Measurements from ENCODE around the gene INO80B. TPM values are rescaled to one million over a fixed set of nuclear protein-coding genes. Genes with fewer than 3 reads are reported as not detected.
"Not testable (repeated sequence)": the region's sequence is repeated elsewhere in the genome, so short reads cannot be mapped to it uniquely, and the experiment has no call there.

INO80B gene
- total RNA-seq, 1 donor from 2014 or later: 32.7 TPM

- H3K36me3 ChIP-seq: peaks cover 0 to 5% of the 10 kb centered on the region in 2 donors
Measured at GRCh38 chr2:74481961-74482800, 27.3 kb downstream of the INO80B start.

GRCh38 chr2:74482801-74483674, 28.2 kb downstream of the INO80B start, which contains the start of the genes CCDC142 and TTC31:
CCDC142 (minus strand) TSS chr2:74482998; CDS start chr2:74482837, 161 bp downstream.
TTC31 (plus strand) TSS chr2:74483081; CDS start chr2:74483096, 15 bp downstream.
- Histone ChIP-seq H3K27ac (peak within 1 kb of the TSS; percentile 87), H3K27me3 (no peaks in the 10 kb centered on the region), H3K4me1 (peaks cover 35% of the 10 kb centered on the region), H3K36me3 (no peaks in the 10 kb centered on the region), H3K9me3 (no peaks in the 10 kb centered on the region), H3K4me3 (peak within 1 kb of the TSS; percentile 75 to 79)
- intact Hi-C loops (cut with DNase I): loop anchor here (2.0 to 10.0 kb wide), 2 partner anchors 104 to 748 kb away; partner anchors contain the start of gene TPRKB
- DNase-seq (ENCODE audit: extremely low spot score in 2 of 2): peak in 1 of 2 donors; percentile 98
- TF ChIP-seq CTCF (IDR thresholded peaks at IDR 0.05) (peak; percentile 49 to 83 (median 76)), POLR2A (IDR thresholded peaks at IDR 0.05) (peak in 1 of 2 donors; percentile 29), POLR2AphosphoS5 (IDR thresholded peaks at IDR 0.05; ENCODE audit: insufficient read depth in 1 of 2, low read depth in 1 of 2) (peak; percentile 89 to 98)

More at GRCh38 chr2:74481961-74482800, 27.3 kb downstream of the INO80B start:
- Histone ChIP-seq H3K4me3 (peak overlapping the region; percentile 75 to 79), H3K4me1 (peaks cover 35% of the 10 kb centered on the region), H3K9me3 (no peaks in the 10 kb centered on the region), H3K27me3 (no peaks in the 10 kb centered on the region), H3K27ac (peak overlapping the region; percentile 87)
- TF ChIP-seq POLR2AphosphoS5 (IDR thresholded peaks at IDR 0.05; ENCODE audit: insufficient read depth in 1 of 2, low read depth in 1 of 2): no peak
- TF ChIP-seq POLR2A (IDR thresholded peaks at IDR 0.05): no peak
- no peak for TF ChIP-seq CTCF (IDR thresholded peaks at IDR 0.05)
- intact Hi-C loops (cut with DNase I): loop anchor here (2.0 to 10.0 kb wide), 2 partner anchors 105 to 747 kb away; partner anchors contain the start of gene TPRKB
- DNase-seq (ENCODE audit: extremely low spot score in 2 of 2): no peak

GRCh38 chr2:74483675-74484164, 28.8 kb downstream of the INO80B start:
- peak overlapping the region; percentile 87 for H3K27ac ChIP-seq
- H3K4me1 ChIP-seq: peaks cover 35% of the 10 kb centered on the region
- not testable (repeated sequence) for H3K36me3 ChIP-seq

GRCh38 chr2:74486141-74486540, 31.3 kb downstream of the INO80B start:
- H3K4me1 ChIP-seq: peaks cover 22% of the 10 kb centered on the region
- H3K27me3 ChIP-seq: no peaks in the 10 kb centered on the region
- intact Hi-C loops (cut with DNase I): loop anchor here (10.0 kb wide), 1 partner anchor 751 kb away; the partner anchor contains the start of gene TPRKB
- peaks cover 0 to 13% of the 10 kb centered on the region in 2 donors for H3K36me3 ChIP-seq
- no peaks in the 10 kb centered on the region for H3K9me3 ChIP-seq
- DNase-seq (ENCODE audit: extremely low spot score in 2 of 2): no peak
- no peak overlapping the region for H3K4me3 ChIP-seq
- TF ChIP-seq POLR2A (IDR thresholded peaks at IDR 0.05) (no peak), POLR2AphosphoS5 (IDR thresholded peaks at IDR 0.05; ENCODE audit: insufficient read depth in 1 of 2, low read depth in 1 of 2) (no peak), CTCF (IDR thresholded peaks at IDR 0.05) (no peak)
- no peak overlapping the region for H3K27ac ChIP-seq

More at GRCh38 chr2:74483675-74484164, 28.8 kb downstream of the INO80B start:
- H3K9me3 ChIP-seq; H3K27me3 ChIP-seq; DNase-seq (ENCODE audit: extremely low spot score in 2 of 2): not testable (repeated sequence)
- intact Hi-C loops (cut with DNase I): loop anchor here (2.0 to 10.0 kb wide), 2 partner anchors 103 to 749 kb away; partner anchors contain the start of gene TPRKB
- H3K4me3 ChIP-seq: peak overlapping the region; percentile 75 to 79

Measured in vagina (tissue), 2 donors.